SIG-M5 treated with dmso at 0.1 percent for 504 hours (cell line): Measurements from ENCODE around the gene KRTAP9-6.
"Not testable (repeated sequence)": the region's sequence is repeated elsewhere in the genome, so short reads cannot be mapped to it uniquely, and the experiment has no call there.

Experiments
- DNase-seq: peaks from one replicate; lab custom pipeline; 2025; ENCODE audit not compliant: unreplicated experiment; lab: John Stamatoyannopoulos, UW

Gene KRTAP9-6

DNA sequence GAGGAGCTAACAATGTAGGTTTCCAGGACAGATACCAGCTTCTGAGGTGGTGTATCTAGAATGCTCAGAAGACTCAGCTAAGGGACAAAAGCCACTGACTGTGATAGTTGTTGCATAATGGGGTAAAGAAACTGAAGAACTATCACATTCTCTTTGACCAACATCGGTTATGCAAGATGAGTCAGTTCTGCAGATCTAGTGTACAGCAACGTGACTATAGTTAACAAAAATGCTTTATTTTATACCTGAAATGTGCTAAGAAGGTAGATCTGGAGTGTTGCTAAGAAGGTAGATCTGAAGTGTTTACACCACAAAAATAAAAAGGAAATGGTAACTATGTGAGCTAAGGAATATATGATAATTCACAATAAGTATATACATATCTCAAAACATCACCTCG, 2.5 kb downstream of the KRTAP9-6 start:
- no peak for DNase-seq

DNA sequence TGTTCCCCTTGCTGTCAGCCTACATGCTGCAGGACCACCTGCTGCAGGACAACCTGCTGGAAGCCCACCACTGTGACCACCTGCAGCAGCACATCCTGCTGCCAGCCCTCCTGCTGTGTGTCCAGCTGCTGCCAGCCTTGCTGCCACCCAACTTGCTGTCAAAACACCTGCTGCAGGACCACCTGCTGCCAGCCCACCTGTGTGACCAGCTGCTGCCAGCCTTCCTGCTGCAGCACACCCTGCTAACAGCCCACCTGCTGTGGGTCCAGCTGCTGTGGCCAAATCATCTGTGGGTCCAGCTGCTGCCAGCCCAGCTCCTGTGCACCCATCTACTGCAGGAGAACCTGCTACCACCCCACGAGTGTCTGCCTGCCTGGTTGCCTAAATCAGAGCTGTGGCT, 6.1 kb downstream of the KRTAP9-6 start:
- DNase-seq: not testable (repeated sequence)

DNA sequence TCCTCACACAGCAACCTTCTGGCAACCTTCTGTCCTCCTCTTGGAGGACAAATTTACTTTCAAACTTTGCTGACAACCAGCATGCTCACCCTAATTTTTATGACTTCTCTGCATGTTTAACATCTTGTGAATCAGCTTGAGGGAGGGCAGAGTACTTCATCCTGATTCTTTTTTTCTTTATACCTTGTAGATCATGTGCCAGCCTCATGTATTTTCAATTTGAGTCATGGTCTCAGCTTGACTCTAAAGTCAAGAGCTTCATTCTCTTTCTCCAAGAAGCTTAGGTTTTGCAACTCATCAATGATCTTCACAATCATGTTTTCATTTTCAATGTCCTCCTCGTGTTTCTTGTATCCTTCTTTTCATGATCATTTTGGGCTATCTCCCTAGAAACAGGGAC, 6.7 kb downstream of the KRTAP9-6 start:
- DNase-seq: no peak

DNA sequence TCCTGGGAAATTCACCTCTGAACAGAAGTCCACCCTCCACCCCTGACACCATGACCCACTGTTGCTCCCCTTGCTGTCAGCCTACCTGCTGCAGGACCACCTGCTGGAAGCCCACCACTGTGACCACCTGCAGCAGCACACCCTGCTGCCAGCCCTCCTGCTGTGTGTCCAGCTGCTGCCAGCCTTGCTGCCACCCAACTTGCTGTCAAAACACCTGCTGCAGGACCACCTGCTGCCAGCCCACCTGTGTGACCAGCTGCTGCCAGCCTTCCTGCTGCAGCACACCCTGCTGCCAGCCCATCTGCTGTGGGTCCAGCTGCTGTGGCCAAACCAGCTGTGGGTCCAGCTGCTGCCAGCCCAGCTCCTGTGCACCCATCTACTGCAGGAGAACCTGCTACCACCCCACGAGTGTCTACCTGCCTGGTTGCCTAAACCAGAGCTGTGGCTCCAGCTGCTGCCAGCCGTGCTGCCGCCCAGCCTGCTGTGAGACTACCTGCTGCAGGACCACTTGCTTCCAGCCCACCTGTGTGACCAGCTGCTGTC, 10.5 kb downstream of the KRTAP9-6 start, which contains the start of gene KRTAP9-7:
Gene KRTAP9-7, plus strand, starts transcription at position 51 of the 543 bp plus-strand sequence. Its CDS starts 0 bp downstream, at position 51.
- DNase-seq: not testable (repeated sequence)

DNA sequence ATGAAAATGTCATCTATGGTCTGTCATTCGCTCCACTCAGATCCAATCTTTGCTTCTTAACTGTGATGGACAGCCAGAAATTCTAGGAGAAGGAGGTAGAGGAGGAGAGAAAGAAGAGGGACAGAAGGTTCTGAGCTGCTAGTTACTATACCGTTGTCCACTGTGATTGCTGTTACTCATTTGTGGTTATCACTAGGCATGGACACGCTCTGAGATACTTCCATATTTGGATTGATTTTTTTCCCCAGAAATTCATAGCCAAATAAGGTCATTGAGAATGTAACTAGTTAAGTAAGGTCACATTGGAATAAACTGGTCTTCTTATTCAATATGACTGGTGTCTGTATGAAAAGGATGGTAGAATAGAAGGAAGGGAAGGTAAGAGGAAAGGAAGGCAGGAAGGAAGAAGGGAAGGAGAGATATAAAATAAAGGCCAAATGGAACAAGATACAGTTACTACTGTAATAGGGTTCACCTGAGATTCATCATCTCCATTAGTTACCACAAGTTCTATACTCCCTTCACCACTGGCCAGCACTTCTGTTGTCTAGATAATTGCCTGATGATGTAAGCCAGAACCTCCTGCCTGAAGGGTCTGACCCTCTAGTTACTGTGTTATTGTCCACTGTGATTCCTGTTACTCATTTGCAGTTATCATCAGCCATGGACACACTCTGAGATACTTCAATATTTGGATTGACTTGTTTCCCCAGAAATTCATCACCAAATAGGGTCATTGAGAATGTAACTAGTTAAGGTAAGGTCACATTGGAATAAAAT, 13.2 kb downstream of the KRTAP9-6 start:
- no peak for DNase-seq

DNA sequence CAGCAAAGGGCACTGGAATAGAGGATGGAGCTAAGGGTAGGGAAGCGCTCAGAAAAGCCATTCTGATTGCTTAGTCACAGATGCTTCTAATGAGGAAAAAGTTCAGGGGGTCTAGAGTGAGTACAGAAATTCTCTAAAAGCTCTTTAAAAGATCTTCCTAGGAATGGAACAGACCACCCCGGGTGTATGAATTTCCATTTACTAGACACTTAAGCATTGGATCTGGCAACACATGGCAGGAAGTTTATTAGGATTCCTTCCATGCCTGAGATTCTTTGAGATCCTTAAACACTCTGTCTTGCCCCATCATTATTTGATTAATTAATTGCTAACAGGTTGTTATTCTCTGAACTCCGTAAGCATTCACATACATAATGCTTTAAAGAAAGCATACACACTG, 18.9 kb downstream of the KRTAP9-6 start:
- DNase-seq: no peak

DNA sequence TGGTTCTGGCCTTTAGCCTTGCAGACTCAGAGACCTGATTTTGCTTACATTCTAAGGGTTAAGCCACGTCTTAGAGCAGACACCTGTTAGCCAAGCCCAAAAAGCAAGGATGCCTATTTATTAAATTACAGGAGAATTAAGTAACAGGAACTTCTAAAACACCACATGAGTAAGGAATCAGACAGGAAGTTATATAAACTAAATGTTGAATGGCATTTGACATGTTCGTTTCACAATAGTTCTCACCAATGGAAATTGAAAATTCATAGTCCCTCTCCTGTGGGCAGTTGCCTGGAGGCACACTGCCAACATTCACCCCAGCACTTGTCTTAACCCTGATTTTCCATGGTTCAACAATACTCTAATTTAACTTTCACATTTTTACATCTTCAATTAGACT, 19.4 kb downstream of the KRTAP9-6 start:
- no peak for DNase-seq

DNA sequence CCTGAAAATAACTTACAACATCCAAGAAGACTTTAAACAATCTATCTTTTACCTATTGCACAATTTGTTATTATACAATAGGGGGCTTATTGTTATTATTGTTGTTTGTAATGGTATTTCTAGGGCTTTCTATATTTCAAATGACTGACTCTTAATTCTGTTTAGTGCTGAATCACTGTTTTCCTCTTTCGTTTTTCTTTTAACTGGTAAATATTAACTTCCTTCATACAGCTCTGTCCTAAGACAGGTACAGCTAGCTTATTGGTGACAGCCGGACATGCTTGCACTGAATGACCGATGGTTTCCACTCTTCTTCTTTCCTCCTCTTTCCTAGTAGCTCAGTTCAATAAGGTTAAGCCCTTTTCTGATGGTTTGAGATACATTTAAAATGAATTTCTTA, 21.9 kb downstream of the KRTAP9-6 start:
- DNase-seq: no peak

DNA sequence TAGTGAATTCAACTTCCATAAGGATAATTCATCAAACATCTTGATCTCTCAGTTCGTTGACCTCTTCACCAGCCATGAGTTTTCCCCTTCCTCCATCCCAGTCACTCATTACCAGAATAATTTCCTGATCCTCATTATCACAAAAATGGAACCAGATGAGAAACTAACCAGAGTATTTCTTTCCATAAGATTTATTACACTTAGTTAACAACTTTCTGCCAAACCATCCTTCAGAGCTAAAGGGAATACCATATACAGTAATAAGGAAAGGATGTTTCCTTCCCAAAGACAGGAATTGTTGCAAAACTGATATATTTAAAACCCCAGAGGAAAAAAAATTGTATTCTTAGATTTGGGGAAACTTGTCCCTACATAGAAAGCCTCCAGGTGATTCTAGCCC, 28.8 kb downstream of the KRTAP9-6 start:
- DNase-seq: no peak

DNA sequence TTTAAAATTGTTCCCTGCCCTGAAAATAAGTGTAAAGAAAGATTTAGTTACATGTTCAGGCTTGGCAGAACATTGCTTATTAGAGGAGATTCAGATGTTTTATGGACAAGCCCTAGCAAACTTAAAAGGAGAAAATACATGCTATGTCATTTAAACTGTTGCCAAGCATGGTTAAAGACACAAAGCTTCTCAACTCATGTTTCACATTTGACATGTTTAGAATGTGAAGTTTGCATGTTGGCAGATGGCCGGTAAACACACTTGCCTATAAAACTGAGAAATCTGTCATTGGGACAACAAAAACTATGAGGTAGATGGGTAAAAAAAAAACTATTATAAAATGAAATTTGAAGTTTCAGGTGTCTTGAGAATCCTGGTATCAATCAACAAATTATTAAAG, 31.7 kb downstream of the KRTAP9-6 start:
- DNase-seq: no peak

DNA sequence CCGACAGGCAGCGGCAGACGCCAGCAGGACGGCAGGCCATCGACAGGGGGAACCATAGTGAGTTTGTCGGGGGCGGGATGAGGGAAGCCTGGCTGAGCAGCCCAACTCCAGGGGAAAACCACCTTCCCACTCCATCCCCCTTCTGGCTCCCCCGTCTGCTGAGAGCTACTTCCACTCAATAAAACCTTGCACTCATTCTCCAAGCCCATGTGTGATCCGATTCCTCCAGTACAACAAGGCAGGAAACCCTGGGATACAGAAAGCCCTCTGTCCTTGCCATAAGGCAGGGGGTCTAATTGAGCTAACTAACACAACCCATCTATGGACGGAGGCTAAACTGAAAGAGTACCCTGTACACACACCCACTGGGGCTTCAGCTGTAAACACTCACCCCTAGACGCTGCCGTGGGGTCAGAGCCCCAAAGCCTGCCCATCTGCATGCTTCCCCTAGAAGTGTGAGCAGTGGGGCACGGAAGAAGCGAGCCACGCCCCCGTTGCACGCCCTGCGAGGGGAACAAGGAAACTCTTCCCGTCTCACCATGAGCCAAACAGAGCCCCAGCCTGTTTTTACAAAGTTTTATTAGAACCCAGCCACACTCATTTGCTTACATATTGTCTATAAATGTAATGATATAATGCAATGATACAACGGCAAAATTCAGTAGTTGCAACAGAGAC, 33.4 kb downstream of the KRTAP9-6 start:
- no peak for DNase-seq

DNA sequence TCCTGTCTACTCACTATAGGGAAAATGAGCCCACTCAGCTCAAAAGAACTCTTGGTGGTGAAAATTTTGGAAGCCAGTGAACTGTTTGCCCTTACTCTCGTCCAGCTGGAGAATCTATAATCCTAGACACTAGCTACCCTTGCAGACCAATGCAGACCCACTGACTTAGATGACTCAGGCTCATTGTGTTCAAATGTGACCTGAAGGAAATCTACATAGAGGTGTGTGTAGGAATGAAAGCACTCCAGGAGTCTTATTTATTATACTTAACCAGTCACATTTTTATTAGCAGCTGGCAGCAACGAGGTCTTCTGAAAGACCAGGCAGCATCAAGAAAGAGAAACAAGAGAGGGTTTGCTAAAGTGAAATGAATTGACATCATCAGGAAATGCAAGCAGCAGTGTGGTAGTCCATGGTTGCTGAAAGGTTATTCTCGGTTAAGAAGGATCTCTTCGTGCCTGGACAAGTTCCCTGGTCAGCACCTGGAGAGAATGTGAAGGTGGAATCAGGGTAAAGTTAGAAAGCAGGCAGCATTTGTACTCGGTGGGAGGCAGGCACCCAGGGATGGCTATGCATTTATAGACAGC, 36.1 kb downstream of the KRTAP9-6 start:
- no peak for DNase-seq

DNA sequence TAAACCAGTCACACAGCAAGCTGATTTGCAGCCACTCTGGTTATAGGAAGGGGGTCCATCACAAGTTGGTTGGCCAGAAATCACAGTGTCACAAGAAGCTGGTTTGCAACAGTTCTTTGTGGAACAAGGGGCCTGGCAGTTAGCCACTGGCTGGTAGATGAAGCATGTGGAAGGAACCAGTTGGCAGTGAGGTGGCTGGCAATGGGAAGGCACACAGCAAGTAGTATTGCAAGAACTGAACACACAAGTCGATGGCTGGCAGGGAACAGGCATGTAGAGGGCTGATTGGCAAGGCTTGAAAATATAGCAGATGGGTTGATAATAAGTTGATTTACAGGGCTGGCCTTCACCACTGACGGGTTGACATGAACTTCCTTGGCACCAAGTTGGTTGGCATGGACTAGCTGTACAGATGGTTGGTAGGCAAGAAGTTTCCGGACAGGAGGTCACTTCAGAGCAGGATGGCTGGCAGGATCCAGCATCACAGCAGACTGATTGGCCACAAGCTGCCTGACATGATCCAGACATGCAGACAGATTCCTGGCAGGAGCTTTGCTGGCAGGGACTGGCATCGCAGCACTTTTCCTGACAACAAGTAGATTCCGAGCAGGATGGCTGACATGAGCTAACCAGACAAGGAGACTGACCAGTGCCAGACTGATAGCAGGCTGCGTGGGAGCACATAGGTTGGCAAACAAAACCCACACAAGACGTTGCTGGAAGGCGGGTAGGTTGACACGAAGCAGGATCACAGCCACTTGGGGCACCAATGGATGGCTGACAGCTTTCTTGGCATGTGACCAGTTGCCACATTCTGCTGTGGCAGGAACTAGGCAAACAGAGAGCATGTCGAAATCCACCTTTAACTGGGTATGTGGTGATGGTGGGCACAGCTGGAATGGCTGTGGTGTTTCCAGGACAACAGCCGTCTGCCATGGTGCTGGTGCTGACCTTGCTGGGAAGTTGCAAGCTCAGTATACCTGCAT, 37.0 kb downstream of the KRTAP9-6 start, which contains the start of gene KRTAP29-1:
Gene KRTAP29-1, minus strand, starts transcription at position 936 of the 986 bp plus-strand sequence. Its CDS starts 0 bp downstream, at position 936.
- no peak for DNase-seq

DNA sequence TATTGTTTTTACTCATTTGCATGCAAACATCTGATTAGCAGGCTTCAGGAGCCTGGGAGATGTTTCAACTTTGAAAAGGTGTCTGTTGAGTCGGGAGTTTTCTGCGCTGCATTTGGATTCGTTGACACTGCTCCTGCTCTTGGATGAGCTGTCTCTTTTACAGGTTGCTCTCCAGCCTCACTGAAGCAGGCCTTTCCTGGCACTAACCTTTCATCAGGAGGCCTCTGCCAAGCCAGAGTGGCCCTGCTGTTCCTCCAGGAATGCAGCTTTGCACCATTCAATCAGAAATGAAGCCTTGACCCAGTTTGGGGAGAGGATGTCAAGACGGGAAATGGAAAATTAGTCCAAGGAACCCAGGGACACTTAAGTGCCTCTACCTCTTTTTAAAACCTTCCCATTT, 37.8 kb downstream of the KRTAP9-6 start:
- no peak for DNase-seq

DNA sequence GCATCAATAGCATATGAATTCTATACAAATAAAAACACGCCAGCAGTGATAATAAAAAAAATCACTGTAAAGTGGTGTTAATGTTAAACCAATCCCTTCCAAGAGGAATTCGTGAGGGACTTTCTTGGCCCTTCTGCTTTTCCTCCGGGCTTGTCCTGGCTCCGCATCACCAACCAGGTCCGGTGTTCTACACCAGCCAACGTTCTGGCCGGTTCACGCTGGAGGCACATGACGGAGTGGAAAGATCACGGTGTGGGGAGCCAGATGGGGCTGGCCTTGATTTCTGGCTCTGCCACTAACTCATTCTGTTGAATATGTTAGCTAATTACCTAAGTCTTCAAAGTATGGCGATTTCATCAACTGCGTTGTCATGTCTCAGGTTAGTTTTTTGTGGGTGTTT, 38.9 kb downstream of the KRTAP9-6 start:
- no peak for DNase-seq

DNA sequence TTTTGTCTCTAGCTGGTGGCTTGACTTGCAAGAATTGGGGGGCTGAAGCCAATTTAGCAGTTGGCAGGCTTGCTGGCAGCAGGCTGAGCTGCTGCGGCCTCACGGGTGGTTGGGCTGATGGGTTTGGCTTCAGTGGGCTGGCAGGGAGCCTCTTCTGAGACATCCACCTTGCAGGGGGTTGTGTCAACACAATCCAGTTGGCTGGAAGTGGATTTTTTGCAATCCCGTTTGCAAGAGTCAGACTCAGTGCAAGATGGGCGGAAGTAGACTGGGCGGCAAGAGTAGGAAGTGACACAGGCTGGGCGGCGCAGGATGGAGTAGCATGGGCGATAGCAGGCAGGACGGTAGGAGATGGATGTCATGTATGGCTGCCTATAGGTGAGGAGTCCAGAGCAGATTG, 42.5 kb downstream of the KRTAP9-6 start:
- DNase-seq: no peak

DNA sequence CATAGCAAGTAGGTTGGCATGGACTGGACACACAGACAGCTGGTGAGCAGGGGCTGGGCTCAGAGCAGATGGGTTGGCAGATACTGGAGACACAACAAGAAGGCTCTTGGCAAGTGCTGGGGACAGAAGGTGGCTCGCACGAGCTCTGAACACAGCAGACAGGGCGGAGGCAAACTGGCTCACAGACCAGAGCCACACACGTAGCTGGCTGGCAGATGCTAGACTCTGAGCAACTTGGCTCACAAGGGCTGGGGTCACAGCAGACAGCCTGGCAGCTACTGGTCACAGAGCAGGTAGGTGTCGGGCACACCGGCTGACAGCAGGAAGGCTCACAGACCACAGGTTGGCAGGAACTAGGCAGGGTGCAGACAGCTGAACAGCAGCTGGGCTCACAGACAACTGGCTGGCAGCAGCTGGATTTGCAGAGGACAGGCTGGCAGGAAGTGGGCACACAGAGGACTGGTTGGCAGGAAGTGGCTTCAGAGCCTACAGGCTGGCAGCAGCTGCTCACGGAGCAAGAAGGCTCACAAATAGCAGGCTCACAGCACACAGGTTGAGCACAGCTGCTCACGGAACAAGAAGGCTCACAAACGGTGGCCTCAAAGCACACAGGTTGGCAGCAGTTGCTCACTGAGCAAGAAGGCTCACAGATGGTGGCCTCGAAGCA, 43.2 kb downstream of the KRTAP9-6 start:
- no peak for DNase-seq

DNA sequence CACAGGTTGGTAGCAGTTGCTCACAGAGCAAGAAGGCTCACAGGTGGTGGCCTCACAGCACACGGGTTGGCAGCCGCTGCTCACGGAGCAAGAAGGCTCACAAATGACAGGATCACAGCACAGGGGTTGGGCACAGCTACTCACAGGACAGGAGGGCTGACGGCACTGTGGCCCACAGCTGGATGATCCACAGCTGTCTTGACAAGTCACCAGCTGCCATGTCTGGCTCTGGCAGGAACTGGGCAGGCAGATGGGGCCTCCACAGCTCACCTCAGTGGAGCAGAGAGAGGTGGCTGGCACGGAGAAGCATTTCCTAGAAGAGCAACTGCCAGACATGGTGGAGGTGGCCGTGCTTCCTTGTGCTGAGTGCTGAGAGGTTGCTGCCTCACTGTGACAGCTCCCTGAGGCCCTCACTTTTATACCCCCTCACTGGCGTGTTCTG, 43.8 kb downstream of the KRTAP9-6 start, which contains the start of gene KRTAP16-1:
Gene KRTAP16-1, minus strand, starts transcription at position 392 of the 442 bp plus-strand sequence. Its CDS starts 56 bp downstream, at position 336.
- DNase-seq: no peak

DNA sequence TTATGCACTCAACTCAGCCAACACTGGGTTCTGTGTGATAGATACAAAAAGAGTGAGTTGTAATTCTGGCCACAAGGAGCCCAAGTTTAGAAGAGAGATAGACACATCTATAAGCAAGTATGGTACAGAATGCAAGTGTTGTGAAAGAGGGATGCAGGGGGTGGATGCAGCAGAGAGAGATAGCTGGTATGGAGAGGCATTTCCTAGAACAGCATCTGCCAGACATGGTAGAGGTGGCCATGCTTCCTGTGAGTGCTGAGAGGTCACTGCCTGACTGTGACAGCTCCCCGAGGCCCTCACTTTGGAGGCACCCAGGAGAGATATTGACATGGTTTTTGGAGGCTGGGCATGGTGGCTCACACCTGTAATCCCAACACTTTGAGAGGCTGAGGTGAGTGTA, 45.9 kb downstream of the KRTAP9-6 start:
- no peak for DNase-seq
